ENCODE measurements around the gene NFX1.
"Not testable (repeated sequence)": the region's sequence is repeated elsewhere in the genome, so short reads cannot be mapped to it uniquely, and the experiment has no call there.

Gene NFX1

DNA sequence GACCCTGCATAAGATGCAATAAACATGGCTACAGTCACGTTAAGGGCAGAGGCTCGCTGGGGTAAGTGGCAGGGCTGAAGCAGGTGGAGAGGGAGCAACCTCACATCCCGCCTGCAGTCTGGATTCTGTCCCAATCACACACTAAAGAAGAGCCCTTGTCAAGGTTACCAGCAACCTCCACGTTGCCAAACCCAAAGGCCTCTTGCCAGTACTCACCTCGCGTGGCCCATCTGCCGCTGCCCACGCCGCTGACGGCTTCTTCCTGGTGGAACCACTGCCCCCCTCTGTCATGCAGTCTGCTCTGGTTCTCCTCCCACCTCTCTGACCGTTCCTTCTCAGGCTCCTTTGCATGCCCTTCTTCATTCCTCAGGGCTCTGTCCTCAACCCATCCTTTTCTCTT is 103.3 kb downstream of the NFX1 start:
- no peak for FAIRE-seq

DNA sequence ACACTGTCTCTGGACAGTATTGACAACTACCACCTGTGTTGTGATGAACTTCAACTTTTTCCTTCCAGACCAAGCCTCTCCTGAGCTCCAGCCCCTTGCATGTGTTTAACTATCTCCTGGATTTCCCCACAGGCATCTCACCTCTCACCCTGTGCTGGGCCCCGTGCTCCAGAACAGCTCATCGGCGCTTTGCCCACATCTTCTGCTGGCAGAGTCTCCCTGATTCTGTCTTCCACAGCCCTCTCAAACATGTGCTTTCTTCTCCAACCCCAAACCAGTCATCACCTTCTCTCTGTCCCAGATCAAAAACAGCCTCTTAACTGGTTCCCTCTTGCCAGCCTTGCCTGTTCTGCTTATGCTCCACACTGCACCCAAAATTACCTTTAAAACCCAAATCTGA is 103.7 kb downstream of the NFX1 start:
- FAIRE-seq = not testable (repeated sequence)

DNA sequence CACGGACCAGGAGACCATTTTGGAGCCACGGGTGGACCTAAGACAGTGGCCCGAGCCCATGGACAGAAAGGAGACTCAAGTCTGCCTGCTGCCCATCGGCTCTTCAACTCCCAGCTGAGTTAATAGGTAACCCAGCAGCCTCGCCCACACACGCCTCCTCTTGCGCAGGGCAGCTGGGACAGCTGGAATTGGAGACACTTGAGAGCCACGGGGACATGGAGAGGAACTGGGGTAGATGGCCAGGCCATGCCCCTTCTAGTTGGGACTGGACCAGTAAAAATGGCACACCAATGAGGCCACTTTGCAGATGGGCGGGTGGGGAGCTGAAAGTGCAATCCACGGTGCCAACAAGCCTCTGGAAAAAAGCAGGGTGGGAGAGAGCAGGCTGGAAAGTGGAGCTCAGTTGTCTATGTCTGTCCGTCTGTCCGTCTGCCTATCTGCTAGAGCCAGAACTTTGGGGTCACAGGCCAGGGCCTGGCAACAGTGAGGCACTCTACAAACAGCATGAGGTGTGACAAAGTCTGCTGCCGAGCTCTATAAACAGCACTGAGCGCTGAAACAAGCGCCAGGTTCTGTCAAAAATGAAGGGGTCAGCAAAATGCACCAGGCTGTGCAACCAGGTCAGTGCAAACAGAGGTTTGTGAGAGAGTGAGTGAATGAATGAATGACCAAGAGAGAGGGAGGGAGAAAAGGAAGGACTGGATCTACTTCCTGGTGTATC is 105.0 kb downstream of the NFX1 start:
- FAIRE-seq = not testable (repeated sequence)

DNA sequence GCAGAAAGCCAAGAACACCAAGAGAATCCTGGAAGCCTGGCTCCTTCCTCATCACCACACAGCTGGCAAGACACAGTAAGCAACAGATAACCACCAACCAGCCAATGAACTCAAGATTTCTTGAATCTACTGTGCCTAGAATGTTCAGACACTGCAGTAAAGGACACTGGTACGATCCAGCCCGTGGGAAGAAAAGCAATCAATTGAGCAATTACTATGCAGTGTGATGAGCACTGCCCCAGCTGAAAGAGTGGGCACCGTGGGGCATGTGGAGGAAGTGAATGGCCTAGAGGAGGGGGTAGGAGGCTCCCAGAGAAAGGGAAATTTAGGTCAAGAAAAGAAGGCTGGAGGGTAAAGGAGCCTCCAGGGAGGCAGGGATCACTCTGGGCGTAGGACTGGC is 107.5 kb downstream of the NFX1 start:
- FAIRE-seq = not testable (repeated sequence)

GRCh38 chr9:33399047-33399446 is 108.7 kb downstream of the NFX1 start:
- FAIRE-seq = not testable (repeated sequence)

GRCh38 chr9:33401809-33402208 is 111.5 kb downstream of the NFX1 start:
- not testable (repeated sequence) for FAIRE-seq

- FAIRE-seq = not testable (repeated sequence)
Measured at GRCh38 chr9:33402371-33402770, 112.1 kb downstream of the NFX1 start, which contains the start of gene AQP7. Gene AQP7 (minus strand): TSS chr9:33402568. CDS start chr9:33401262, 1,306 bp downstream.

DNA sequence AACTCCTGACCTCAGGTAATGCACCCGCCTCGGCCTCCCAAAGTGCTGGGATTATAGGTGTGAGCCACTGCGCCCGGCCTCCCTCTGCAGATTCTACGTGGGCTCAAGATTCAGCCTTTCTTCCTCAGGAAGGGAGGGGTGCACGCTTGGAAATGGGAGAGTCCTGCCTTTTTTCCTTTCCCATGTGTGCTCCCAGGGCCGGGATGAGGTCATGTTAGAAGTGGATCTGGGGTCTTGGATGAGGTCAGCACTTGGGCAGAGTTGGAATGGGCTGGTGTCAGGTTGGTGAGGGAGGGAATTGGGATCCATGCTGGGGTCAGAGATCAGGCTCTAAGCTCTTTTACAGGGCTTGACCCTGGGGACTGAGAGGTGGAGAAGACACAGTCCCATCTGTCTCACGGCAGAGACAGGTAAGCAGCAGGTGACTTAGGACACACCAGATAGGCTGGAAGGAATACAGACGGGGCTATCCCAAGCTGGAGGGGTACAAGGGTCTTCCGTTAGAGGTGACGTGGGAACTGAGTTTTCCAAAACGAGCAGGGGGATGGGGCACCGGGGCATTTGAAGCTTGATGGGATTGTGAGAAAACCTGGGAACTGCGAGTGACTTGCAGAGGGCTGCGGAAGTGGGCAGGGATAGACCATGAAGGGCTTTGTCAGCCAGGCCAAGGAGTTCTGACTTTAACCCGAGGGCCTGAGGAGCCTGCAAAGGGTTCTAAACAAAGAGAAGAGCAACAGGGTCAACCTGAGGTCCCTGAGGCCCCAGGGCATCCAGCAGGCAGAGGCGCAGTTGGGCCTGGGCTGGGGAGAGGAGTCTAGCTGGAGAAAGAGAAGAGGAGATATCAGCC is 113.8 kb downstream of the NFX1 start:
- FAIRE-seq = no peak

GRCh38 chr9:33404788-33405362 is 114.6 kb downstream of the NFX1 start:
- no peak for FAIRE-seq

GRCh38 chr9:33407061-33407460 is 116.7 kb downstream of the NFX1 start:
- FAIRE-seq = no peak

DNA sequence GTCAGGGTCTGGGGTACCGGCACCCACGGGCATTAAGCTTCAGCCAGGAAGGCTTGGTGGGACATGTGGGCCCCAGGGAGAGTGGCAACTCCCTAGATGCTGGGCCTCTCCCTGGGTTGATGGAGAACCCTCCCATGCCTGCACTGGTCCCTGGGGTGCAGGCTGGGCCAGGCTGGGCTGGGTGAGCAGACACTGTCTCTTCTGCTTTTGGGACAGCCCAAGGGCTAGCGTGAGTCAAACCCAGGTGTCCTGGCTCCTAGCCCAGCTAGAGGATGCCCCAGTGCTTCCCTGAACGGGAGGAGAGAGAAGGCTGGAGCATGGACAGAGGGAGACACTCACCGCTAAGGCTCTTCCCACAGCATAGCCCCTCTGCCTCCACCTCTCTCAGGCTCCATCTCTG is 117.8 kb downstream of the NFX1 start:
- no peak for FAIRE-seq

DNA sequence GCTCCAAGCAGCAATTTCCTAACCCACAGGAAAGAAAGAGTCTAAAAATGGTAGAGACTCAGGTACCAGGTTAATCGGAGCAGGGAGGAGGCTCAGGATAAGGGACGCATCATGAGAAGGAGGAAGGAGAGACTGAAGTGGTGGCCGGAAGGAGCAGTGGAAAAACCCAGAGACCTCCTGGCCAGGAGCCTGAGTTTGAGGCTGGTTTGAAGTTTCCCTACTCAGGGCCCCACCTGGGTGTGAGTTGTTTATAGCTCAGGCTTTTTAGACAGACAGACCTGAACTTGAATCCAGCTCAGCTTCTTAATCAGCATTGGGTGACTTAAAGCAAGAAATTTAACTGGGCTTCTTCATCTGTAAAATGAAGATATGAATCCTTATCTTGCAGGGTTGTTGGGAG is 124.0 kb downstream of the NFX1 start:
- no peak for FAIRE-seq

DNA sequence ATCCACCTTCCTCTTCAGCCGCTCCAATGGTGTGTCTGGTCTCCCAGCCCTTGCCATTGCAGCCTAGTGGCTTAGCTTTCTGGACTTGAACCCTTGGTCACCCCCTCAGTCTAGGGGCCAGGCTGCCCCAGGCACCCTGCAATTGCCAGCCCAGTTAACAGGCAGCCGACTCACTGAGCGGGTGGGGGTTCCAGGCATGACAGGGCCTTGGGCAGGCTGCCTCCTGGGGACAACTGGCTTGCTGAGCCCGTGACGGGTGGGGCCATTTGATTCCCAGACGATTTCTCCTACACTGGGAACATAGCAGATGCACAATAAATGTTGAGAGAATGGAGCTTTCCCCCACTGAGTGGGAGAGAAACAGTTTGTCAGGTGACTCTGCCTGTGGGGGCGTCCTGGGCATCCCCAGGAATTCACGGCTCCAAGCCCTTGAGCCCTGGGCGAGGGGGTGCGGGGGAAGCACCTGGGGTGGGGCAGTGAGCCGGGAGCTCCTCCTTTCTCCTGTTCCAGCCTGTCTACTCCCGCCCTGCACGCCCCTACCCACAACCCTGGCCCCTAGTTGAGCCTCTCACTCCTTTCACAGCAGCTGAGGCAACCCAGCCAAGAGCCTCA is 124.7 kb downstream of the NFX1 start:
- no peak for FAIRE-seq

DNA sequence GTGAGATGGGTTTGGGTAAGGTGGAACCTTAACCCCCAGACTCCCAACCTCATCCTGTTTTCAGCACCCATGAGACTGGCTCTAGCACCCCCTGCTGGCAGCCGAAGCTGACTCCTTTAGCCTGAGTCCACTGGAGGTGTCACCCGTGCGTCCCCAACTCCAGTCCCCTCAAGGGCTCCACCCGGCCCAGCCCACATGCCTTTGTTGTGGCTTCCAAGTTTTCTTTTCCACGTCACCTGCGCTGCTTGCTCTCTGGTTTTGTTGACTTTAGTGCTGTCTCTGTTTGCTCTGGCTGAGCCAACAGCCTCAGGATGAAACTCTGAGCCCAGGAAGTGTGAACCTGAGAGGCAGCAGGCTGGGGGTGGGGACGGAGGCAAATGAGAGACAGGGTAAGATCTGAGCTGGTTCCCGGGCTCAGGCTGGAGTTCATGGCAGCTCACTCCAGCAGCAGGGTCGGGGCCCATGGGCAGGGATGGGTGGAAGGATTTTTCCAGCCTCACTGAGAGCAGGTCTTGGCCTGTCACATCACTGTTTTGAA is 125.3 kb downstream of the NFX1 start:
- FAIRE-seq = no peak

- no peak for FAIRE-seq
Measured at GRCh38 chr9:33416996-33417395, 126.7 kb downstream of the NFX1 start.

GRCh38 chr9:33418090-33418489 is 127.8 kb downstream of the NFX1 start:
- FAIRE-seq = no peak

- no peak for FAIRE-seq
Measured at GRCh38 chr9:33419708-33420303, 129.5 kb downstream of the NFX1 start.

Measured in A204.1 (cell line).